Nephron (organoid): ENCODE data around the gene NRG2.

Experiments used
- H3K27ac Mint-ChIP-seq, 3 experiments: 2 replicates each; pipeline ENCODE4 v1.8.0; 2020; ENCODE audit warnings: mixed read lengths in 3 of 3, mild to moderate bottlenecking in 2 of 3, moderate library complexity in 1 of 3
- H3K27me3 Mint-ChIP-seq: 2 replicates; pipeline ENCODE4 v1.8.0; 2021; ENCODE audit warnings: low read depth, mild to moderate bottlenecking, moderate library complexity, mixed read lengths
- H3K36me3 Mint-ChIP-seq: 2 replicates; pipeline ENCODE4 v1.8.0; 2020; ENCODE audit warnings: low read depth, mixed read lengths
- H3K4me1 Mint-ChIP-seq: 2 replicates; pipeline ENCODE4 v1.8.0; 2020; ENCODE audit warnings: mixed read lengths
- H3K4me3 Mint-ChIP-seq, 3 experiments: 2 replicates each; pipeline ENCODE4 v1.8.0; 2020; ENCODE audit warnings: mild to moderate bottlenecking in 3 of 3, mixed read lengths in 3 of 3, moderate library complexity in 2 of 3
- H3K9me3 Mint-ChIP-seq: 2 replicates; pipeline ENCODE4 v1.8.0; 2020; ENCODE audit warnings: mixed read lengths
- CTCF ChIP-seq, 3 experiments: fragments of 200-600 bp; sonication (generic); IDR thresholded peaks; one replicate each; pipeline ENCODE4 v1.5.0; 2021; ENCODE audit warnings: antibody characterized with exemption in 3 of 3; ENCODE audit not compliant: unreplicated experiment in 3 of 3

Gene NRG2

GRCh38 chr5:139812323-139812722 lies 230.8 kb downstream of the NRG2 start:
- Mint-ChIP-seq H3K27ac (no peak overlapping the region), H3K4me1 (no peaks in the 10 kb centered on the region), H3K36me3 (no peaks in the 10 kb centered on the region), H3K27me3 (peaks cover 12% of the 10 kb centered on the region), H3K4me3 (no peak overlapping the region), H3K9me3 (no peaks in the 10 kb centered on the region)
- TF ChIP-seq CTCF (IDR thresholded peaks at IDR 0.05; ENCODE audit: unreplicated experiment in 3 of 3): no peak

- H3K4me3 Mint-ChIP-seq: no peak overlapping the region
- no peak for TF ChIP-seq CTCF (IDR thresholded peaks at IDR 0.05; ENCODE audit: unreplicated experiment in 3 of 3)
- H3K27me3 Mint-ChIP-seq: peaks cover 18% of the 10 kb centered on the region
- no peaks in the 10 kb centered on the region for H3K4me1 Mint-ChIP-seq
- H3K9me3 Mint-ChIP-seq: no peaks in the 10 kb centered on the region
- H3K27ac Mint-ChIP-seq: no peak overlapping the region
- no peaks in the 10 kb centered on the region for H3K36me3 Mint-ChIP-seq
Observed at GRCh38 chr5:139811274-139811607, 231.9 kb downstream of the NRG2 start.

GRCh38 chr5:139810341-139811273 lies 232.5 kb downstream of the NRG2 start:
- TF ChIP-seq CTCF (IDR thresholded peaks at IDR 0.05; ENCODE audit: unreplicated experiment in 3 of 3): no peak
- Mint-ChIP-seq H3K27ac (no peak overlapping the region), H3K27me3 (peaks cover 21% of the 10 kb centered on the region), H3K4me1 (no peaks in the 10 kb centered on the region), H3K36me3 (no peaks in the 10 kb centered on the region), H3K9me3 (no peaks in the 10 kb centered on the region), H3K4me3 (no peak overlapping the region)

- no peak overlapping the region for H3K27ac Mint-ChIP-seq
- no peak overlapping the region for H3K4me3 Mint-ChIP-seq
- H3K27me3 Mint-ChIP-seq: peaks cover 30% of the 10 kb centered on the region
- no peaks in the 10 kb centered on the region for H3K36me3 Mint-ChIP-seq
- no peak for TF ChIP-seq CTCF (IDR thresholded peaks at IDR 0.05; ENCODE audit: unreplicated experiment in 3 of 3)
- H3K4me1 Mint-ChIP-seq: no peaks in the 10 kb centered on the region
- H3K9me3 Mint-ChIP-seq: no peaks in the 10 kb centered on the region
Observed at GRCh38 chr5:139809331-139809810, 233.7 kb downstream of the NRG2 start.

GRCh38 chr5:139808481-139809330 lies 234.4 kb downstream of the NRG2 start:
- Mint-ChIP-seq H3K27me3 (peaks cover 36% of the 10 kb centered on the region), H3K4me3 (no peak overlapping the region), H3K27ac (no peak overlapping the region), H3K36me3 (no peaks in the 10 kb centered on the region), H3K9me3 (no peaks in the 10 kb centered on the region), H3K4me1 (no peaks in the 10 kb centered on the region)
- no peak for TF ChIP-seq CTCF (IDR thresholded peaks at IDR 0.05; ENCODE audit: unreplicated experiment in 3 of 3)
